ENCODE measurements around the gene SRGAP3.

The SRGAP3 gene

GRCh38 chr3:8979262-8979661 lies 270.2 kb downstream of the SRGAP3 start:
- in situ Hi-C loops (cut with MboI; ENCODE audit: low sequenced_read_pairs) = loop anchor here (10.0 kb wide), 1 partner anchor 326 kb away; no protein-coding TSS in a partner anchor

GRCh38 chr3:8978551-8978950 lies 270.9 kb downstream of the SRGAP3 start:
- in situ Hi-C loops (cut with MboI; ENCODE audit: low sequenced_read_pairs) = loop anchor here (10.0 kb wide), 1 partner anchor 326 kb away; no protein-coding TSS in a partner anchor

GRCh38 chr3:8976540-8977182 lies 272.8 kb downstream of the SRGAP3 start:
- in situ Hi-C loops (cut with MboI; ENCODE audit: low sequenced_read_pairs) = loop anchor here (10.0 kb wide), 1 partner anchor 328 kb away; no protein-coding TSS in a partner anchor

GRCh38 chr3:8975081-8976020 lies 274.1 kb downstream of the SRGAP3 start:
- in situ Hi-C loops (cut with MboI; ENCODE audit: low sequenced_read_pairs) = loop anchor here (10.0 kb wide), 1 partner anchor 329 kb away; no protein-coding TSS in a partner anchor

- in situ Hi-C loops (cut with MboI; ENCODE audit: low sequenced_read_pairs) = loop anchor here (10.0 kb wide), 1 partner anchor 330 kb away; no protein-coding TSS in a partner anchor
These were observed 275.0 kb downstream of the SRGAP3 start for GRCh38 chr3:8974458-8974857.

- in situ Hi-C loops (cut with MboI; ENCODE audit: low sequenced_read_pairs) = loop anchor here (10.0 kb wide), 1 partner anchor 332 kb away; no protein-coding TSS in a partner anchor
These were observed 276.8 kb downstream of the SRGAP3 start for GRCh38 chr3:8972639-8973038.

GRCh38 chr3:8970971-8971589 lies 278.4 kb downstream of the SRGAP3 start:
- in situ Hi-C loops (cut with MboI; ENCODE audit: low sequenced_read_pairs) = loop anchor here (10.0 kb wide), 1 partner anchor 334 kb away; no protein-coding TSS in a partner anchor

- in situ Hi-C loops (cut with MboI; ENCODE audit: low sequenced_read_pairs) = no loop called here
These were observed 280.2 kb downstream of the SRGAP3 start for GRCh38 chr3:8969241-8969640.

GRCh38 chr3:8968375-8968882 lies 281.0 kb downstream of the SRGAP3 start:
- in situ Hi-C loops (cut with MboI; ENCODE audit: low sequenced_read_pairs) = no loop called here

GRCh38 chr3:8967553-8967952 lies 281.9 kb downstream of the SRGAP3 start:
- in situ Hi-C loops (cut with MboI; ENCODE audit: low sequenced_read_pairs) = no loop called here

- in situ Hi-C loops (cut with MboI; ENCODE audit: low sequenced_read_pairs) = no loop called here
These were observed 282.6 kb downstream of the SRGAP3 start for GRCh38 chr3:8966820-8967348.

- in situ Hi-C loops (cut with MboI; ENCODE audit: low sequenced_read_pairs) = no loop called here
These were observed 283.2 kb downstream of the SRGAP3 start for GRCh38 chr3:8966150-8966819.

- in situ Hi-C loops (cut with MboI; ENCODE audit: low sequenced_read_pairs) = no loop called here
These were observed 284.7 kb downstream of the SRGAP3 start for GRCh38 chr3:8964436-8965370.

- in situ Hi-C loops (cut with MboI; ENCODE audit: low sequenced_read_pairs) = no loop called here
These were observed 286.2 kb downstream of the SRGAP3 start, which contains the start of gene RAD18 for GRCh38 chr3:8963137-8963853. TSS of gene RAD18 (minus strand) at chr3:8963472. CDS start at chr3:8963385, 87 bp downstream.

GRCh38 chr3:8962226-8962861 lies 287.1 kb downstream of the SRGAP3 start:
- in situ Hi-C loops (cut with MboI; ENCODE audit: low sequenced_read_pairs) = no loop called here

GRCh38 chr3:8959668-8960067 lies 289.8 kb downstream of the SRGAP3 start:
- in situ Hi-C loops (cut with MboI; ENCODE audit: low sequenced_read_pairs) = no loop called here

GRCh38 chr3:8954938-8955763 lies 294.3 kb downstream of the SRGAP3 start:
- in situ Hi-C loops (cut with MboI; ENCODE audit: low sequenced_read_pairs) = no loop called here
